BLaER1 treated with 17β-estradiol and CSF1 and Interleukin-3, amounts not matched to agents 10 nM and 100 nM (cell line): Measurements from ENCODE around the gene SCUBE3.

Source experiments
- H3K27ac ChIP-seq, 11 experiments: shearing (Covaris generic); formaldehyde crosslinking; 2 replicates each; pipeline ENCODE4 v1.8.1; 2022
- H3K27me3 ChIP-seq, 11 experiments: shearing (Covaris generic); formaldehyde crosslinking; 2 replicates each; pipeline ENCODE4 v1.8.1; 2022
- H3K36me3 ChIP-seq, 11 experiments: shearing (Covaris generic); formaldehyde crosslinking; 2 replicates each; pipeline ENCODE4 v1.8.1; 2022
- H3K4me1 ChIP-seq, 10 experiments: shearing (Covaris generic); formaldehyde crosslinking; 2 replicates each; pipeline ENCODE4 v1.8.1; 2022
- H3K4me2 ChIP-seq, 11 experiments: shearing (Covaris generic); formaldehyde crosslinking; 2 replicates each; pipeline ENCODE4 v1.8.1; 2022
- H3K4me3 ChIP-seq, 10 experiments: shearing (Covaris generic); formaldehyde crosslinking; 2 replicates each; pipeline ENCODE4 v1.8.1; 2022
- H3K9ac ChIP-seq, 11 experiments: shearing (Covaris generic); formaldehyde crosslinking; 2 replicates each; pipeline ENCODE4 v1.8.1; 2022
- H3K9me3 ChIP-seq, 11 experiments: shearing (Covaris generic); formaldehyde crosslinking; replicated peaks in 1 of 11; 2 replicates each; pipeline ENCODE4 v1.8.1; 2022
- H4K20me1 ChIP-seq, 11 experiments: shearing (Covaris generic); formaldehyde crosslinking; 2 replicates each; pipeline ENCODE4 v1.8.1; 2022
- Cebpa-rat ChIP-seq, 11 experiments: shearing (Covaris generic); IDR thresholded peaks; 2 replicates each; pipeline ENCODE4 v1.8.1; 2022

Gene SCUBE3

GRCh38 chr6:35202066-35202546 lies 11.7 kb upstream of the SCUBE3 start:
- peaks cover 0 to 8% (median 4%) of the 10 kb centered on the region in 10 experiments; a peak in 6 of 20 replicates for H3K4me1 ChIP-seq
- H3K9me3 ChIP-seq, result no peaks in the 10 kb centered on the region
- TF ChIP-seq Cebpa-rat (IDR thresholded peaks at IDR 0.05), result no peak
- H3K4me3 ChIP-seq, result no peak overlapping the region
- H3K27me3 ChIP-seq, result no peaks in the 10 kb centered on the region
- no peak overlapping the region for H3K27ac ChIP-seq
- H3K4me2 ChIP-seq, result peak overlapping the region in 2 of 11 experiments; percentile 5 to 14; a peak in 4 of 22 replicates
- H3K36me3 ChIP-seq, result no peaks in the 10 kb centered on the region
- no peak overlapping the region for H3K9ac ChIP-seq
- no peaks in the 10 kb centered on the region; a peak in 1 of 22 replicates for H4K20me1 ChIP-seq

GRCh38 chr6:35203152-35203670 lies 10.5 kb upstream of the SCUBE3 start:
- Histone ChIP-seq H3K9me3 (no peaks in the 10 kb centered on the region), H3K4me3 (no peak overlapping the region), H3K9ac (no peak overlapping the region), H3K4me2 (no peak overlapping the region), H3K27me3 (no peaks in the 10 kb centered on the region), H3K4me1 (peaks cover 0 to 8% (median 6%) of the 10 kb centered on the region in 10 experiments; a peak in 13 of 20 replicates), H3K36me3 (no peaks in the 10 kb centered on the region), H4K20me1 (no peaks in the 10 kb centered on the region; a peak in 2 of 22 replicates), H3K27ac (no peak overlapping the region)
- TF ChIP-seq Cebpa-rat (IDR thresholded peaks at IDR 0.05), result no peak

GRCh38 chr6:35203680-35204079 lies 10.1 kb upstream of the SCUBE3 start:
- Histone ChIP-seq H3K27ac (no peak overlapping the region), H3K4me2 (no peak overlapping the region), H3K27me3 (no peaks in the 10 kb centered on the region), H3K4me3 (no peak overlapping the region), H4K20me1 (no peaks in the 10 kb centered on the region; a peak in 2 of 22 replicates), H3K4me1 (peaks cover 2 to 12% (median 9%) of the 10 kb centered on the region in 10 experiments; a peak in 15 of 20 replicates), H3K9me3 (no peaks in the 10 kb centered on the region), H3K36me3 (no peaks in the 10 kb centered on the region), H3K9ac (no peak overlapping the region)
- no peak for TF ChIP-seq Cebpa-rat (IDR thresholded peaks at IDR 0.05)

- peaks cover 0 to 1% (median 0%) of the 10 kb centered on the region in 11 experiments; a peak in 6 of 22 replicates for H3K27me3 ChIP-seq
These were observed 7.4 kb upstream of the SCUBE3 start for GRCh38 chr6:35206346-35206745.

GRCh38 chr6:35208419-35208818 lies 5.3 kb upstream of the SCUBE3 start:
- Histone ChIP-seq H3K9ac (no peak overlapping the region), H3K36me3 (no peaks in the 10 kb centered on the region), H3K4me3 (no peak overlapping the region), H3K9me3 (no peaks in the 10 kb centered on the region), H3K27me3 (peaks cover 14 to 22% (median 19%) of the 10 kb centered on the region in 11 experiments), H3K4me2 (peak overlapping the region in 8 of 11 experiments; percentile 30 to 57 (median 43); a peak in 12 of 22 replicates), H3K4me1 (peaks cover 0 to 27% (median 24%) of the 10 kb centered on the region in 10 experiments; a peak in 14 of 20 replicates), H3K27ac (no peak overlapping the region), H4K20me1 (peaks cover 0 to 6% (median 0%) of the 10 kb centered on the region in 11 experiments; a peak in 3 of 22 replicates)
- TF ChIP-seq Cebpa-rat (IDR thresholded peaks at IDR 0.05), result no peak

More at GRCh38 chr6:35206346-35206745, 7.4 kb upstream of the SCUBE3 start:
- Histone ChIP-seq H4K20me1 (no peaks in the 10 kb centered on the region; a peak in 2 of 22 replicates), H3K9me3 (no peaks in the 10 kb centered on the region), H3K4me1 (peaks cover 7 to 21% (median 17%) of the 10 kb centered on the region in 10 experiments; a peak in 16 of 20 replicates), H3K4me2 (no peak overlapping the region), H3K9ac (no peak overlapping the region), H3K27ac (no peak overlapping the region), H3K4me3 (no peak overlapping the region), H3K36me3 (no peaks in the 10 kb centered on the region)
- no peak for TF ChIP-seq Cebpa-rat (IDR thresholded peaks at IDR 0.05)

GRCh38 chr6:35209081-35209480 lies 4.7 kb upstream of the SCUBE3 start:
- Histone ChIP-seq H3K4me3 (no peak overlapping the region), H3K36me3 (no peaks in the 10 kb centered on the region), H3K27ac (no peak overlapping the region), H4K20me1 (peaks cover 0 to 6% (median 0%) of the 10 kb centered on the region in 11 experiments; a peak in 6 of 22 replicates), H3K27me3 (peaks cover 20 to 29% (median 25%) of the 10 kb centered on the region in 11 experiments), H3K4me1 (peaks cover 0 to 31% (median 27%) of the 10 kb centered on the region in 10 experiments; a peak in 14 of 20 replicates), H3K9me3 (no peaks in the 10 kb centered on the region), H3K4me2 (peak overlapping the region in 8 of 11 experiments; percentile 30 to 57 (median 43); a peak in 15 of 22 replicates), H3K9ac (no peak overlapping the region)
- no peak for TF ChIP-seq Cebpa-rat (IDR thresholded peaks at IDR 0.05)

DNA sequence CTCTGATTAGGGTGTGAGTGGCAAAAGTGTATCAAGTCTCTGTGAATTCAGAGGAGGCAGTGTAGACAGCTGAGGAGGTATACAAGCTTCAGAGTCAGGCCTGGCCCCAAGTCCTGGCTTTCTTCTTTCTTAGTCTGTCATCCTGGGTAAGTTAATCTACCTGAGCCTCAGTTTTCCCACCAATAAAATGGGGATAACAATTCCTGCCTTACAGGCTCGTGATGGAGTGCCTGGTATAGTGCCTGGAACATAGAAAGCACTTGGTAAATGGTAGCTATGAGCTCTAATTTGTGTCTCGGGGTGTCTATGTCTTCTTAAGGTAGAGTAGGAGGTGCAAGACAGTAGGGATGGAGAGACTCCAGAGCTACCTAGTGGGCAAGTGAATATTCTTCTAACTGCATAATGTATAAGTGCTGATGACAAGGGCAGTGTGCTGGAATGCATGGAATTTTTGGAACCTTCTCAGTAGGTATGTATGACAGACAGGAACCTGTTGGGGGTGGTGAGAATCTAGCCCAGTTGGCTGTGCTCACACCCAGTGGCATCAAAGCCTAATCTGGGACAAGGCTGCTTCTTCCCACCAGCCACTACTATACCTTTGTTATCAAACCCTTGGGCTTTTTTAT lies 4.0 kb upstream of the SCUBE3 start:
- peaks cover 0 to 11% (median 0%) of the 10 kb centered on the region in 11 experiments; a peak in 8 of 22 replicates for H4K20me1 ChIP-seq

DNA sequence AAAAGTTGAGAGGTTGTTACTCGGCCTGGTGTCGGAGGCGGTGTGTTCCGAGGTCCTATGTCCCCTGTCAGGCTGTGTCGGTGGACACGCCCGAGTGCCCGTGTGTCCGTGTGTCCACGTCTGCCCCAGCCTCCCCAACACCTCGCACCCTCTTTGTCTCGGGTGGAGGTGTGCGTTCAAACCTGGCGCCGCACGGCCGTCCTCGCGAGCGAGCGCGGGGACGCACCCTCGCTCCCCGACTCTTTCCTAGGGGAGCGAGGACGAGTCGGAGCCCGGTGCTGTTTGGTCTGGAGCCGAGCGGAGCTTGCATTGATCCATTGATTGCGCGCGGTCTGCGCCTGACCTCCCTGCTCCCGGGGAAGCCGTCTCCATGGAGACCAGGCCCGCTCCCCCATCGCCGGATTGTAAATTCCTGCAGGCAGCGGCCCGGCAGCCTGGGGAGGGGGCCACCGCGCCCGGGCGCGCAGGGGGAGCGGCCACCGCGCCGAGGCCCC lies 411 bp upstream of the SCUBE3 start:
- Histone ChIP-seq H3K9me3 (no peaks in the 10 kb centered on the region), H3K36me3 (no peaks in the 10 kb centered on the region), H3K4me1 (peaks cover 16 to 45% (median 41%) of the 10 kb centered on the region in 10 experiments), H3K27ac (no peak overlapping the region), H4K20me1 (peaks cover 0 to 35% (median 16%) of the 10 kb centered on the region in 11 experiments; a peak in 13 of 22 replicates), H3K4me3 (peak overlapping the region in 4 of 10 experiments; percentile 56 to 73 (median 62); a peak in 7 of 20 replicates), H3K9ac (no peak overlapping the region), H3K27me3 (peaks cover 56 to 70% (median 66%) of the 10 kb centered on the region in 11 experiments), H3K4me2 (peak overlapping the region; percentile 85 to 99 (median 92); a peak in 21 of 22 replicates)
- no peak for TF ChIP-seq Cebpa-rat (IDR thresholded peaks at IDR 0.05)

More for the DNA sequence above, 4.0 kb upstream of the SCUBE3 start:
- H3K27me3 ChIP-seq, result peaks cover 27 to 35% (median 32%) of the 10 kb centered on the region in 11 experiments
- H3K4me3 ChIP-seq, result no peak overlapping the region
- peak overlapping the region in 6 of 11 experiments; percentile 32 to 57 (median 44); a peak in 8 of 22 replicates for H3K4me2 ChIP-seq
- TF ChIP-seq Cebpa-rat (IDR thresholded peaks at IDR 0.05), result no peak
- peaks cover 4 to 37% (median 32%) of the 10 kb centered on the region in 10 experiments; a peak in 17 of 20 replicates for H3K4me1 ChIP-seq
- H3K27ac ChIP-seq, result no peak overlapping the region
- H3K9me3 ChIP-seq, result no peaks in the 10 kb centered on the region
- H3K36me3 ChIP-seq, result no peaks in the 10 kb centered on the region
- H3K9ac ChIP-seq, result no peak overlapping the region
